ENCODE results near the gene PTPN1. TPM values are rescaled to one million over a fixed set of nuclear protein-coding genes. Genes with fewer than 3 reads are reported as not detected.

The PTPN1 gene
- total RNA-seq, 1 experiment from 2014 or later, result 30.8 TPM

- H3K27me3 ChIP-seq (ENCODE audit: insufficient read depth, low read length), result no peaks in the 10 kb centered on the region
- H3K9me3 ChIP-seq (ENCODE audit: control insufficient read depth, low read depth, low read length), result no peaks in the 10 kb centered on the region
- no peak overlapping the region for H3K4ac ChIP-seq (ENCODE audit: low read depth, low read length)
- H3K79me2 ChIP-seq (ENCODE audit: insufficient read depth, low read length), result no peaks in the 10 kb centered on the region
- no peak overlapping the region for H3K4me3 Mint-ChIP-seq
- no peak overlapping the region for H3K4me2 ChIP-seq (ENCODE audit: insufficient read depth, insufficient read length, low read length)
- H2BK20ac ChIP-seq (ENCODE audit: low read depth, low read length, poor library complexity, severe bottlenecking), result no peak overlapping the region
- H3K23ac ChIP-seq (ENCODE audit: insufficient read length, low read depth, low read length), result no peak overlapping the region
- no peak overlapping the region for H2BK12ac ChIP-seq (ENCODE audit: insufficient read length, low read depth, low read length)
- H2BK5ac ChIP-seq (ENCODE audit: insufficient read length, low read length), result no peak overlapping the region
- no peaks in the 10 kb centered on the region for H4K20me1 ChIP-seq (ENCODE audit: control insufficient read depth, insufficient read depth, insufficient read length)
- H2BK15ac ChIP-seq (ENCODE audit: low read depth, low read length), result no peak overlapping the region
- H2AFZ ChIP-seq (ENCODE audit: low read length), result no peak overlapping the region
- no peak overlapping the region for H3K27ac Mint-ChIP-seq
- H3K4me1 ChIP-seq (ENCODE audit: insufficient read depth, low read length), result no peaks in the 10 kb centered on the region
- WGBS (ENCODE audit: extremely low coverage, insufficient read length, low lambda C conversion rate), result no CpG with 5 or more reads among the region's 4 CpGs
- 0 out of 4 replicates have a peak, but pooled peaks cover 0 to 4% of the 10 kb centered on the region in 2 experiments for H3K4me1 Mint-ChIP-seq
- H3K27ac ChIP-seq (ENCODE audit: insufficient read length, low read depth, low read length), result no peak overlapping the region
- H3T11ph ChIP-seq (ENCODE audit: low read length), result no peak overlapping the region
- H3K9me3 Mint-ChIP-seq, result no peaks in the 10 kb centered on the region
- H3K36me3 Mint-ChIP-seq (ENCODE audit: insufficient read depth in 1 of 3, low read depth in 3 of 3), result peaks cover 0 to 2% (median 0%) of the 10 kb centered on the region in 3 experiments; a peak in 1 of 7 replicates
- no peak for TF ChIP-seq CTCF (conservative IDR thresholded peaks at IDR 0.05)
- no peak overlapping the region for H4K8ac ChIP-seq (replicated peaks; ENCODE audit: insufficient read length, low read depth, low read length)
- no peaks in the 10 kb centered on the region for H3K27me3 Mint-ChIP-seq (ENCODE audit: low read depth)
- H3K9ac ChIP-seq (ENCODE audit: extremely low read depth, insufficient read length, low read length), result no peak overlapping the region
- H3K18ac ChIP-seq (ENCODE audit: insufficient read length, low read depth, low read length), result no peak overlapping the region
- no peak overlapping the region for H2BK120ac ChIP-seq (ENCODE audit: low read depth, low read length, poor library complexity, severe bottlenecking)
- H4K5ac ChIP-seq (ENCODE audit: insufficient read length, low read depth, low read length), result no peak overlapping the region
- DNase-seq, result no peak
- H2AK5ac ChIP-seq (ENCODE audit: insufficient read length, low read length), result no peak overlapping the region
- H3K79me1 ChIP-seq (ENCODE audit: insufficient read depth, low read depth, low read length, poor library complexity, severe bottlenecking), result no peaks in the 10 kb centered on the region
- no peak overlapping the region for H3K56ac ChIP-seq (ENCODE audit: insufficient read length, low read depth, low read length)
- H4K91ac ChIP-seq (ENCODE audit: insufficient read length, low read depth, low read length), result no peak overlapping the region
- H3K14ac ChIP-seq (ENCODE audit: insufficient read depth, low read length), result no peak overlapping the region
- H3K23me2 ChIP-seq (ENCODE audit: insufficient read length, low read depth, low read length, poor library complexity, severe bottlenecking), result no peaks in the 10 kb centered on the region
These were observed 44.8 kb downstream of the PTPN1 start for GRCh38 chr20:50554694-50555579.
